Measurements from ENCODE around the gene SSR2.
"Not testable (repeated sequence)": the region's sequence is repeated elsewhere in the genome, so short reads cannot be mapped to it uniquely, and the experiment has no call there.

SSR2 gene

GRCh38 chr1:156048663-156049258, 28.0 kb upstream of the SSR2 start:
- no peak for DNase-seq (ENCODE audit: low read depth, low spot score)

- DNase-seq (ENCODE audit: low read depth, low spot score), result no peak
Measured at GRCh38 chr1:156045076-156045475, 24.3 kb upstream of the SSR2 start.

- DNase-seq (ENCODE audit: low read depth, low spot score), result no peak
Measured at GRCh38 chr1:156042828-156043227, 22.1 kb upstream of the SSR2 start.

- DNase-seq (ENCODE audit: low read depth, low spot score), result not testable (repeated sequence)
Measured at GRCh38 chr1:156034991-156035390, 14.2 kb upstream of the SSR2 start.

- DNase-seq (ENCODE audit: low read depth, low spot score), result no peak
Measured at GRCh38 chr1:156033011-156033410, 12.3 kb upstream of the SSR2 start.

- DNase-seq (ENCODE audit: low read depth, low spot score), result no peak
Measured at GRCh38 chr1:156026588-156026987, 5.8 kb upstream of the SSR2 start.

GRCh38 chr1:156025876-156026275, 5.1 kb upstream of the SSR2 start:
- peak; percentile 78 for DNase-seq (ENCODE audit: low read depth, low spot score)

GRCh38 chr1:156024801-156025200, 4.0 kb upstream of the SSR2 start:
- no peak for DNase-seq (ENCODE audit: low read depth, low spot score)

- DNase-seq (ENCODE audit: low read depth, low spot score), result no peak
Measured at GRCh38 chr1:156021954-156022353, 1.2 kb upstream of the SSR2 start.

- no peak for DNase-seq (ENCODE audit: low read depth, low spot score)
Measured at GRCh38 chr1:156021093-156021428, 310 bp upstream of the SSR2 start.

- no peak for DNase-seq (ENCODE audit: low read depth, low spot score)
Measured at GRCh38 chr1:156019946-156020292, 832 bp downstream of the SSR2 start.

GRCh38 chr1:156014829-156015228, 5.9 kb downstream of the SSR2 start:
- no peak for DNase-seq (ENCODE audit: low read depth, low spot score)

- no peak for DNase-seq (ENCODE audit: low read depth, low spot score)
Measured at GRCh38 chr1:156012051-156012817, 8.5 kb downstream of the SSR2 start.

- peak; percentile 77 for DNase-seq (ENCODE audit: low read depth, low spot score)
Measured at GRCh38 chr1:156009404-156009803, 11.3 kb downstream of the SSR2 start.

- peak; percentile 89 for DNase-seq (ENCODE audit: low read depth, low spot score)
Measured at GRCh38 chr1:156006666-156007376, 13.9 kb downstream of the SSR2 start.

GRCh38 chr1:156004843-156005584, 15.7 kb downstream of the SSR2 start:
- DNase-seq (ENCODE audit: low read depth, low spot score), result no peak

GRCh38 chr1:156003923-156004188, 16.9 kb downstream of the SSR2 start:
- no peak for DNase-seq (ENCODE audit: low read depth, low spot score)

- DNase-seq (ENCODE audit: low read depth, low spot score), result no peak
Measured at GRCh38 chr1:156002188-156002911, 18.4 kb downstream of the SSR2 start.

GRCh38 chr1:156001662-156002171, 19.0 kb downstream of the SSR2 start:
- no peak for DNase-seq (ENCODE audit: low read depth, low spot score)

GRCh38 chr1:156001021-156001661, 19.6 kb downstream of the SSR2 start:
- DNase-seq (ENCODE audit: low read depth, low spot score), result peak; percentile 41

GRCh38 chr1:155999964-156000363, 20.8 kb downstream of the SSR2 start:
- no peak for DNase-seq (ENCODE audit: low read depth, low spot score)

Data from ELF-1 (cell line).